SH-SY5Y (cell line): ENCODE measurements around the gene FBXW8.

Experiments
- GATA2 ChIP-seq: IDR thresholded peaks from 2 replicates; pipeline ENCODE4 v1.6.1; 2011; ENCODE audit warnings: mild to moderate bottlenecking, low read depth, low read length
- GATA3 ChIP-seq: IDR thresholded peaks from 2 replicates; pipeline ENCODE4 v1.6.1; 2011; ENCODE audit warnings: low read depth, mild to moderate bottlenecking, low read length, moderate library complexity

DNA sequence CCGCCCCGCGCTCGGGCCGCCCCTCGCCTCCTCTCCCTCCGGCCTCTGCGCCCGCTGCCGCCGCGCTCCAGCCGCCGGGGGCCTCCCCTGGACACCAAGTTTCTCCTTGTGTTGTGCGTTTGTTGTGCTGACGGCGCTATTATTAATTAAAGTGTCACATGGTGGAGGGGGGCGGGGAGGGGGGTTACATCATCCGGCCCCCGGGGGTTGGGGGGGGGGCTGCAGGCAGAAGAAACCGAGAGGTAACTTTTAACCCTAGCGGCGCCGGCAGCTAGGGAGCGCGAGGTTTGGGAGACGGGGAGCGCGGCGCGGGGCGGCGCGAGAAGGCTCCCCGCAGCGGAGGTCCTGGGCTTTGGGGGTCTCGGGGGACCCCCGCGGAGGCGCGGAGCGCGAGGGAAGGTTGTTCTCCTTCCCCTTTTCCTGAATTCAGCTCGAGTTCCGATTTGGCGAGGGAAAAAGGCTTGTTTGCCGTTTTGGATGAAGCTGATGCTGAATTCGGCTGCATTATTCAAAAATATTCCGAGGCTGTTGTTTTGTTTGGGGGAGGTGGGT, 29.3 kb upstream of the FBXW8 start, which contains the start of gene HRK:
- no peak for TF ChIP-seq GATA2
- TF ChIP-seq GATA3 = no peak
